GM18907 (cell line): ENCODE results near the gene ADAM8.

Experiments
- ATAC-seq: cut with Tn5 transposase; IDR thresholded peaks from one replicate; pipeline ENCODE4 v1.9.1; 2021; ENCODE audit warnings: mild to moderate bottlenecking, moderate library complexity; ENCODE audit not compliant: unreplicated experiment

Gene ADAM8

GRCh38 chr10:133214468-133215410 lies 61.9 kb downstream of the ADAM8 start:
- no peak for ATAC-seq

GRCh38 chr10:133213641-133214467 lies 62.8 kb downstream of the ADAM8 start:
- ATAC-seq = no peak

- ATAC-seq = no peak
Observed at GRCh38 chr10:133212853-133213494, 63.7 kb downstream of the ADAM8 start.
